ENCODE data around the gene OR13A1. TPM values are rescaled to one million over a fixed set of nuclear protein-coding genes. Genes with fewer than 3 reads are reported as not detected.

The OR13A1 gene
- total RNA-seq, 2 donors from 2014 or later = not detected

Other genes starting within 250 kb of the OR13A1 start
- gene ALOX5, start 58.6 kb upstream of the OR13A1 start, total RNA-seq = 10 to 100 TPM; 20.1 to 46.5 TPM

Measured in posterior vena cava (tissue), 2 donors.